Activated naive CD4-positive, alpha-beta T cell treated with Interleukin-2 at 50 U/mL for 16 hours (primary cell): ENCODE results near the gene GBE1.
"Not testable (repeated sequence)": the region's sequence is repeated elsewhere in the genome, so short reads cannot be mapped to it uniquely, and the experiment has no call there.

ENCODE experiments used
- DNase-seq: peaks from one replicate; pipeline ENCODE4 v3.0.0-alpha.2; 2020

Gene GBE1

GRCh38 chr3:81760924-81761903 is at the start of gene GBE1:
Gene GBE1 (minus strand): TSS chr3:81761645. CDS start chr3:81761517, 128 bp downstream.
- peak; percentile 89 for DNase-seq

DNA sequence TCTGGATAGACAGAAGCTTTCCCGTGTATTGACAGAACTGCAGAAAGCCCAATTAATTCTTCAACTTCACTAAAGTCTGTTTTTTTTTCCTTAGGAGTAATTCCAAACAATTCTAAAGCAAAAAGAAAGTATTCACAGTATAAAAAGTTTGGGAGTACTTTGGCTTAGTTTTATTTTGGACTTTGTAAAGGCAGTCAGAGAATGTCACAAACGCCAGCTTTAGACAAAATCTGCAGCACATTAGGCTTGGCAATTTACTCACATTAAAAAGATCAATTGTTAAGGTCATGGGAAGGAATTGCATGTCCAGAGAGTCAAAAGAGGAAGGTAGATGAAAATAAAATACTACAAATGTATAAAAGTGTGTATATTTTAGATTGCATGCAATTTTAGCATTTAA is 47.5 kb upstream of the GBE1 start:
- no peak for DNase-seq

DNA sequence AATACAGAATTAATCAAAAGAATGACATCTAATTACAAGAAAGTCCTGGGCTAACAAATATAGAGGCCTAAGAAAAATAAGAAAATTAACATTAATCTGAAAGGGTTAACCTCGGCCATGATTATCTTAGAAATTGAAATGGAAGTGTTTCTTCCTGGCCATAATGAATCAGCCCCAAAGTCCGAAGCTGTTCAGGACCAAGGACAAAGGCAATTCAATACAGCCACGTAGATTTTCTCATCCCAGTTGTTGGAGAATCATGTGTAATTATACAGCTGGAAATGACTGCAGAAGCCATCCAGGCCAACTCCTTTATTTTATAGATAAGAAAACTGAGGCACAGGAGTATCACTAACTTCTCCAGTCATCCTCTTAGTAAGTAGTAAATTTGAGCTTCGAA is 38.0 kb upstream of the GBE1 start:
- no peak for DNase-seq

- no peak for DNase-seq
Observed at GRCh38 chr3:81793410-81793809, 32.0 kb upstream of the GBE1 start.

- DNase-seq, result no peak
Observed at GRCh38 chr3:81790117-81790516, 28.7 kb upstream of the GBE1 start.

GRCh38 chr3:81789691-81790090 is 28.2 kb upstream of the GBE1 start:
- no peak for DNase-seq

DNA sequence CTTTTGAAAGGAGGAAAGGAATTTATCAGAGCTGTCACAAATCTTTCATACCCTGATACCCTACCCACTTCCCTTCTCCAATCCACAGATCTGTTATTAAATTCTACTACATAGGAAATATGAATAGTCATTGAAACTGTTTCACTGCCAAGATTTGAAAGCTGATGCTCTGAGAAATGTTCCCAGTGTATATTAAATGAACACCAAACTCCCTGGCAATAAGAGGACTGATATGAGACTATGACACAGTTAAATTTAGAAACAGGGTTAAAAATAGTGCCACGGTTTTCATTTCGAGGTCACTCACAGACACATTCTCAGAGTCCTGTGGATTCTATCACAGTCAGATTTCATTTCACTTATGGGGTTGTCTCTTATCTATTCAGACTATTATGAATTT is 27.2 kb upstream of the GBE1 start:
- DNase-seq, result no peak

DNA sequence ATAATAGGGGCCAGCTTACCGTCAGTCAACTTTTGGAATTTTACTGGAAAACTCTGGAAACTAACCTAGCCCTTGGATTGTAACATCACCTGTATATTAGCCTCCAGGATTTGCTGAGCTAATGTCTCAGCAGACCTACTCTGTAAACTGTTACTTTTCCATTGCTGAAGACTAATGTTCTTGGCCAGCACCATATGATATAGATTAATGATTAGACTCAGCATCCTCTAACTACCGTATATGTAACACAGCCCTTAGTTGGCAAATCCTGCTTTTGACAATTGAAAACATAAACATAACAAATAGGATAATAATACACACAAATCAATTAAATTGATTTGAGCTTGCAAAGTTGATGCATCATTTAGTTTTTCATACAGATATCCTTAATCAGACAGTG is 26.6 kb upstream of the GBE1 start:
- DNase-seq, result no peak

DNA sequence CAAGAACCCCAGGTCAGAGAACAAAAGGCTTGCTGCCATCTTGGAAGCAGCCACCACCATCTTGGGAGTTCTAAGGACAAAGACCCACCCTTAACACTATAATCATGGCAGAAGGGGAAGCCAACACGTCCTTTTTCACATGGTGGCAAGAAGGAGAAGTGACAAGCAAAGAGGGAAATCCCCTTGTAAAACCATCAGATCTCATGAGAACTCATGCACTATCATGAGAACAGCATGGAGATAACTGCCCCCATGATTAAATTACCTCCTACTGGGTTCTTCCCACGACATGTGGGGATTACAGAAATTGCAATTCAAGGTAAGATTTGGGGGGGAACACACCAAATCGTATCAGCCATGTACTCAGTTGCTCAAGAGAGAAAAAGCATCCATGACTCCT is 21.1 kb upstream of the GBE1 start:
- DNase-seq, result no peak

GRCh38 chr3:81778678-81779182 is 17.3 kb upstream of the GBE1 start:
- no peak for DNase-seq

- no peak for DNase-seq
Observed at GRCh38 chr3:81776643-81777042, 15.2 kb upstream of the GBE1 start.

- no peak for DNase-seq
Observed at GRCh38 chr3:81770710-81771109, 9.3 kb upstream of the GBE1 start.

DNA sequence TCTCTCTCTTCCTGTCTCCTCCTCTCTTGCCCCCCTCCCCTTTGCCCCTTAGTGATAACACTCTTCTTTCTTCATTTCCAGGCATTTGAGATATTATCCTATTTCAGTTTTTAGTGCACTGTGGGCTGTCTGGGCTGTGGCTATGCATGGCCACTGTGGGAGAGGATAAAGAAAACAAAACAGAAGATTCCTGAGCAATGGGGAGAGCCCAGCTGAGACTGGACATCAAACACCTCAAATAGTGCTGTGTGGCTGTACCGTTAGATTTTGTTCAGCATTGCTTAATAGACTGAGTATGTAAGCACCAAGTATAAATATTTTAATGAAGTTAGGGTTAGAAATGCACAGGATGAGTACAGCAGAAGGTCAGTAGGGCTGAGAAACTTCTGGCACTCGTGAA is 7.9 kb upstream of the GBE1 start:
- no peak for DNase-seq

- not testable (repeated sequence) for DNase-seq
Observed at GRCh38 chr3:81767250-81767859, 5.9 kb upstream of the GBE1 start.

DNA sequence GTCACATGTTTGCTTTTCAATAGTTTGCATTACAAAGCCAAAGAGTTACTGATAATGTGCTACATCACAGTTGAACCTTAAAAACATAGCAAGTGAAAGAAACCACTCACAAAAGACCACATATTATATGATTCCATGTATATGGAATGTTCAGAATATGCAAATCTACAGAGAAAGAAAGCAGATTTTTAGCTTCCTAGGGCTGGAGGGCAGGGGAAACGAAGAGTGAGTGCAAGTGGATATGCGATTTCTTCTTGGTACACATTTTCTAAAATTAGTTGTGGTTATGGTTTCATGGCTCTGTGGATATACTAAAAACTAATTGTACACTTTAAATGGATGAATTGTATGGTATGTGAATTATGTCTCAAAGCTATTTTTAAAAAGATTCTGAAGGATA is 4.0 kb upstream of the GBE1 start:
- no peak for DNase-seq

DNA sequence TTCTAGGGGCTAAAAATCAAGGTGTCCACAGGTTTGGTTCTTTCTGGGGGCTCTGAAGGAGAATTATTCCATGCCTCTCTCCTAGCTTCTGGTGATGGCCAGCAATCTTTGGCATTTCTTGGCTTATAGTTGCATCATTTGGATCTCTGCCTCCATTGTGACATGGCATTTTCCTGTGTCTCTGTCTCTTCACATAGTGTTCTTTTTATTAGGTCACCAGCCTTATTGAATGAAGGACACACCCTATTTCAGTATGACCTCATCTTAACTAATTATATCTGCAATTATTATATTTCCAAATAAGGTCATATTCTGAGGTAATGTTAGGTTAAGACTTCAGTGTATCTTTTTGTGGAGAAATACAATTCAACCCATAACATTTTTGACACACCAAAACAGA is 3.2 kb upstream of the GBE1 start:
- no peak for DNase-seq

DNA sequence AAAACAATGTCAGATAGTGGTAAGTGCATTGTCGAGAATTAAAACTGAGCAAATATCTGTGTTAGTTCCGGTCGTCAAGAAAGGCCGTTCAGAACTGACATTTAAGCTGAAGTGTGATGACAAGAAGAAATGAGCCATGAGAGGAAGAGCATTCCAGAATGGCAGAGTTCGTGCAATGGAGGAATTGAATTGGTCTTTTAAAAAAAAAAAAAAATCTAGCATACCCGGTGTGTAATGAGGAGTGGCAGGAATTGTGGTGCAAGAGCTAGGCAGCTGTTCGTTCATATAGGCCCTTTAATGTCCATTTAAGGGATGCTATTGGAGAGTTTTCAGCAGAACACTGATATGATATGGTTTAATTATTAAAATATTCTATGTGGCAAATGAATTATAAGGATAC is 2.6 kb upstream of the GBE1 start:
- DNase-seq, result no peak

DNA sequence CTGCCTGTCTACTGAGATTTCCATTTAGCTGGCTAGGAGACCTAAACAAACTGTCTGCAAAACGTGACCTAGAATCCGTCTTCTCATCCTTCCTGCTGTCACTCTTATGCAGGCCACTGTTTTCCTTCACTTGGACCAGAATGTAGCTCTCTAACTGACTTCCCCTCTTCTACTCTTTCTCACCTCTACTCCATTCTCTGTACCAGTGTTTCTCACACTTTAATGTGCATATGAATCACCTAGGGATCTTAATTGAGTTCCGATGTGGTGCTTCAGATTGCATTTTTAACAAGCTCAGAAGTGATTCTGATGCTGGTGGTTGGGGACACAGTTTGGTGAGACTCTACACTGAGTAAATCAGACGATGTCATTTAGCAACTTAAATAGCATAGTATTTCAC is 1.6 kb upstream of the GBE1 start:
- DNase-seq, result no peak

DNA sequence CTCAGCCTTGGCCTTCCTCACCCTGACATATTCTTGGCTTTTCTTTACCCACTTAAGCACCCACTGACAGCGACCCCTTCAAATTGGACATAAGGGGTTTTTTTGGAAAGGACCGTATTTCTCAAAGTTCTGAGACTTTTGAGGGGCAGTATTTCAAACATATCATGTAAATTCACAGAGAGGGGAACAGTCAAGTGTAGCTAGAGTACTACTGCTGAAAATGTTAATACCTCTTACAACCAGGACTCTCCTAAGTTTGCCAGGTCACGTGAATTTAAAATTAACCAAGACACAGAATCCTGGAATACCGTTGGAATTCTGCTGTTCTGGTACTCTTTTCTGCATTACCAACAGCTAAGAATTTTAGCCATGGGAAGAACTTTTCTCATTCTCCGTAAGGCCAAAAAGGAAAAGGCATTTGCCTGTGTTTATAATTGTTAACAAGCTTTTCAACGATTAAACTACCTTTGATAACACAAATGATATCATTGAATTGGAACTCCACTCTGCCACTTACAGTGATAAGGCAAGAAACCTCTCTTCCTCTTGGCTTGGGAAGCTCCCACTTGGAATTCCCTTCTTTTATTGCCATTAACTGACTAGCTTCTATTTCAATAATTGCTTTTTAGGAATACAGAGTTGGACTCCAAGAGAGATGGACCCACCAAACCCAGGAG is 597 bp upstream of the GBE1 start:
- DNase-seq, result no peak

- no peak for DNase-seq
Observed at GRCh38 chr3:81760215-81760614, 1.2 kb downstream of the GBE1 start.

DNA sequence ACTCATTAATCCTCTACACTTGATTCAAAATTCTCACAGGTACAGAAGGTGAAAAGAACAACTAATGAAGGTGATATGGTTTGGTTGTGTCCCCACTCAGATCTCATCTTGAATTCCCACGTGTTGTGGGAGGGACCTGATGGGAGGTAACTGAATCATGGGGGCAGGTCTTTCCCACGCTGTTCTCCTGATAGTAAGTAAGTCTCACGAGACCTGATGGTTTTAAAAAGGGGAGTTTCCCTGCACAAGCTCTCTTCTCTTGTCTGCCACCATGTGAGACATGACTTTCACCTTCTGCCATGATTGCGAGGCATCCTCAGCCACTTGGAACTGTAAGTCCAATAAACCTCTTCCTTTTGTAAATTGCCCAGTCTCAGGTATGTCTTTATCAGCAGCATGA is 2.7 kb downstream of the GBE1 start:
- not testable (repeated sequence) for DNase-seq

GRCh38 chr3:81758275-81758674 is 3.2 kb downstream of the GBE1 start:
- DNase-seq, result no peak

GRCh38 chr3:81753416-81754027 is 7.9 kb downstream of the GBE1 start:
- DNase-seq, result no peak
